ENCODE data around the gene TPH2. TPM values are rescaled to one million over a fixed set of nuclear protein-coding genes. Genes with fewer than 3 reads are reported as not detected.

The TPH2 gene
- total and polyA plus RNA-seq, 2 donors from 2014 or later, result not detected

DNA sequence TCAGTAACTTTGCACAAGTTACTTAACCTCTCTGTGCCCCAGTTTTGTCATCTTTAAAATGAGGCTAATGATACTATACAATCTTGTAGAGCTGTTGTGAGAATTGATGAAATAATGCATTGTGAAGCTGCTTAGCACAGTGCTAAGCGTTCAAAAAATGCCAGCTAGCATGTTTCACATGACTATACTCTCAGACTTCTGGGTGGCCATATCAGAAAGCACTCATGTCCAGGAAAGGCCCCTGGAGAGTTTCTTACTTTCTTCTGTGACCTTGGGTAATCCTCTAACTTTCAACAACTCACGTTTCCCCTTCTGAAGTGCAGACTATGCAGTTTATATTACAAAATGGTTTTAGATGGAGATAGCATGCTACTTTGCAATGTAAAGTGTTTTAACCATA is 68.1 kb downstream of the TPH2 start:
- no peaks in the 10 kb centered on the region for H3K36me3 ChIP-seq (ENCODE audit: control insufficient read depth in 2 of 3, insufficient read depth in 3 of 3, low read length in 3 of 3)
- FAIRE-seq, result no peak

GRCh38 chr12:72010356-72010755 is 71.7 kb downstream of the TPH2 start:
- Histone ChIP-seq H3K9ac (ENCODE audit: low read length in 3 of 3) (no peak overlapping the region), H3K27ac (ENCODE audit: low read depth in 2 of 2, low read length in 2 of 2) (no peak overlapping the region), H3K4me1 (ENCODE audit: control insufficient read depth in 2 of 3, insufficient read depth in 2 of 3, low read depth in 1 of 3, low read length in 3 of 3) (no peaks in the 10 kb centered on the region), H3K9me3 (ENCODE audit: control insufficient read depth in 2 of 3, insufficient read depth in 1 of 3, low read length in 3 of 3) (no peaks in the 10 kb centered on the region), H3K27me3 (ENCODE audit: control insufficient read depth, insufficient read depth, low read length) (no peaks in the 10 kb centered on the region), H3K36me3 (ENCODE audit: control insufficient read depth in 2 of 3, insufficient read depth in 3 of 3, low read length in 3 of 3) (no peaks in the 10 kb centered on the region), H3K4me3 (ENCODE audit: low read length in 3 of 3) (no peak overlapping the region)
- no peak for DNase-seq
- intact Hi-C loops (cut with DNase I), result no loop called here
- no peak for FAIRE-seq
- no peak for TF ChIP-seq CTCF (IDR thresholded peaks at IDR 0.05; ENCODE audit: borderline replicate concordance, extremely low read depth, insufficient read depth)

More for the DNA sequence above, 68.1 kb downstream of the TPH2 start:
- H3K9me3 ChIP-seq (ENCODE audit: control insufficient read depth in 2 of 3, insufficient read depth in 1 of 3, low read length in 3 of 3), result no peaks in the 10 kb centered on the region
- no peak overlapping the region for H3K4me3 ChIP-seq (ENCODE audit: low read length in 3 of 3)
- no peak overlapping the region for H3K9ac ChIP-seq (ENCODE audit: low read length in 3 of 3)
- DNase-seq, result no peak
- H3K27ac ChIP-seq (ENCODE audit: low read depth in 2 of 2, low read length in 2 of 2), result no peak overlapping the region
- TF ChIP-seq CTCF (IDR thresholded peaks at IDR 0.05; ENCODE audit: borderline replicate concordance, extremely low read depth, insufficient read depth), result no peak
- intact Hi-C loops (cut with DNase I), result no loop called here
- no peaks in the 10 kb centered on the region for H3K27me3 ChIP-seq (ENCODE audit: control insufficient read depth, insufficient read depth, low read length)
- H3K4me1 ChIP-seq (ENCODE audit: control insufficient read depth in 2 of 3, insufficient read depth in 2 of 3, low read depth in 1 of 3, low read length in 3 of 3), result no peaks in the 10 kb centered on the region

DNA sequence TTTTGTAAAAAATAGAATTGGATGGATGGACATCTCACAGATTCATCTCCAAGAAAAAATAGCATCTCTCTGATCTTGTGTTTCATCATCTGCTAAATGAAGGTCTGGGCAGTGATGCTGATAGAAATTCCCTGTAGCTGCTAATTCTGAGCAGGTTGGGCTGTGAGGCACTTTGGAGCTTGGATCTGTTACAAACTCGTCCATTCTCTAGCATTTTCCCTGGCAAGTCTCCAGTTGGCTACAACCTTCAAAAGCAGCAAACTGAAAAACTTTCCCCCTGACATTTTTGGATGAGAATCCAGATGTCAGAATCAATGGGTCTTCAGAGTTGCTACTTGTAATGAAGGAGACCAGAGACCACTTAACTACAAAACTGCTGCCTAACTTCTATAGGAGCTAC is 72.7 kb downstream of the TPH2 start:
- H3K27ac ChIP-seq (ENCODE audit: low read depth in 2 of 2, low read length in 2 of 2), result no peak overlapping the region
- no peak overlapping the region for H3K4me3 ChIP-seq (ENCODE audit: low read length in 3 of 3)
- DNase-seq (peak in 1 of 5 donors; percentile 19), FAIRE-seq (no peak)
- H3K9me3 ChIP-seq (ENCODE audit: control insufficient read depth in 2 of 3, insufficient read depth in 1 of 3, low read length in 3 of 3), result no peaks in the 10 kb centered on the region
- H3K4me1 ChIP-seq (ENCODE audit: control insufficient read depth in 2 of 3, insufficient read depth in 2 of 3, low read depth in 1 of 3, low read length in 3 of 3), result no peaks in the 10 kb centered on the region
- H3K27me3 ChIP-seq (ENCODE audit: control insufficient read depth, insufficient read depth, low read length), result no peaks in the 10 kb centered on the region
- H3K9ac ChIP-seq (ENCODE audit: low read length in 3 of 3), result no peak overlapping the region
- intact Hi-C loops (cut with DNase I), result no loop called here
- TF ChIP-seq CTCF (IDR thresholded peaks at IDR 0.05; ENCODE audit: borderline replicate concordance, extremely low read depth, insufficient read depth), result no peak
- H3K36me3 ChIP-seq (ENCODE audit: control insufficient read depth in 2 of 3, insufficient read depth in 3 of 3, low read length in 3 of 3), result no peaks in the 10 kb centered on the region

DNA sequence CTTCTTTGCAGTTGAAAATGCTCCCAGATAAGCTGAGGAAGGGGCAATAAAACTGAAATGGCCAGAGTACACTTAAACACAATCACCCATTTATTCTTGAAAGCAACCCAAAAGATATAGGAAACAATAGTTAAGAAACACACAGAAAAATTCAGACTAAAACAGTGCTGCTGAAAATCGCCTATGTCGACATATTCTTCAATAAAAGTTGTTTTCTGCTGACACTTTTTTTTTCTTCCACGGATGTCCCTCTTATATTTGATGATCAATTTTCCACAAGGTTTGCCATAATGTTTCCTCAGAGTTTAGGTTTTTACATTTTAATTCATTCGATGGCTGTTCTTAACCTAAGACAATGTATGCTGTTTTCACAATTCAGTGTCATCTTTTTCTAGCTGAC is 74.2 kb downstream of the TPH2 start:
- Histone ChIP-seq H3K9me3 (ENCODE audit: control insufficient read depth in 2 of 3, insufficient read depth in 1 of 3, low read length in 3 of 3) (no peaks in the 10 kb centered on the region), H3K36me3 (ENCODE audit: control insufficient read depth in 2 of 3, insufficient read depth in 3 of 3, low read length in 3 of 3) (no peaks in the 10 kb centered on the region), H3K27me3 (ENCODE audit: control insufficient read depth, insufficient read depth, low read length) (no peaks in the 10 kb centered on the region), H3K4me3 (ENCODE audit: low read length in 3 of 3) (no peak overlapping the region), H3K9ac (ENCODE audit: low read length in 3 of 3) (no peak overlapping the region), H3K27ac (ENCODE audit: low read depth in 2 of 2, low read length in 2 of 2) (no peak overlapping the region), H3K4me1 (ENCODE audit: control insufficient read depth in 2 of 3, insufficient read depth in 2 of 3, low read depth in 1 of 3, low read length in 3 of 3) (no peaks in the 10 kb centered on the region)
- no peak for TF ChIP-seq CTCF (IDR thresholded peaks at IDR 0.05; ENCODE audit: borderline replicate concordance, extremely low read depth, insufficient read depth)
- intact Hi-C loops (cut with DNase I), result no loop called here
- DNase-seq (no peak), FAIRE-seq (no peak)

Data from kidney (tissue), 14 donors.